DMS153 treated with DMSO at 0.1 percent for 48 hours (cell line): ENCODE data around the gene NEMP2.

Experiments used
- DNase-seq: peaks from one replicate; lab custom pipeline; 2025; ENCODE audit not compliant: unreplicated experiment; lab: John Stamatoyannopoulos, UW

Gene NEMP2, protein sequence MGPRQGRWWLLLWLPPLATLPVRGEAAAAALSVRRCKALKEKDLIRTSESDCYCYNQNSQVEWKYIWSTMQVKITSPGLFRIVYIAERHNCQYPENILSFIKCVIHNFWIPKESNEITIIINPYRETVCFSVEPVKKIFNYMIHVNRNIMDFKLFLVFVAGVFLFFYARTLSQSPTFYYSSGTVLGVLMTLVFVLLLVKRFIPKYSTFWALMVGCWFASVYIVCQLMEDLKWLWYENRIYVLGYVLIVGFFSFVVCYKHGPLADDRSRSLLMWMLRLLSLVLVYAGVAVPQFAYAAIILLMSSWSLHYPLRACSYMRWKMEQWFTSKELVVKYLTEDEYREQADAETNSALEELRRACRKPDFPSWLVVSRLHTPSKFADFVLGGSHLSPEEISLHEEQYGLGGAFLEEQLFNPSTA

GRCh38 chr2:190534310-190535120 is at the start of gene NEMP2:
NEMP2 (minus strand) TSS chr2:190534722; CDS start chr2:190534655, 67 bp downstream.
- peak; percentile 65 for DNase-seq

DNA sequence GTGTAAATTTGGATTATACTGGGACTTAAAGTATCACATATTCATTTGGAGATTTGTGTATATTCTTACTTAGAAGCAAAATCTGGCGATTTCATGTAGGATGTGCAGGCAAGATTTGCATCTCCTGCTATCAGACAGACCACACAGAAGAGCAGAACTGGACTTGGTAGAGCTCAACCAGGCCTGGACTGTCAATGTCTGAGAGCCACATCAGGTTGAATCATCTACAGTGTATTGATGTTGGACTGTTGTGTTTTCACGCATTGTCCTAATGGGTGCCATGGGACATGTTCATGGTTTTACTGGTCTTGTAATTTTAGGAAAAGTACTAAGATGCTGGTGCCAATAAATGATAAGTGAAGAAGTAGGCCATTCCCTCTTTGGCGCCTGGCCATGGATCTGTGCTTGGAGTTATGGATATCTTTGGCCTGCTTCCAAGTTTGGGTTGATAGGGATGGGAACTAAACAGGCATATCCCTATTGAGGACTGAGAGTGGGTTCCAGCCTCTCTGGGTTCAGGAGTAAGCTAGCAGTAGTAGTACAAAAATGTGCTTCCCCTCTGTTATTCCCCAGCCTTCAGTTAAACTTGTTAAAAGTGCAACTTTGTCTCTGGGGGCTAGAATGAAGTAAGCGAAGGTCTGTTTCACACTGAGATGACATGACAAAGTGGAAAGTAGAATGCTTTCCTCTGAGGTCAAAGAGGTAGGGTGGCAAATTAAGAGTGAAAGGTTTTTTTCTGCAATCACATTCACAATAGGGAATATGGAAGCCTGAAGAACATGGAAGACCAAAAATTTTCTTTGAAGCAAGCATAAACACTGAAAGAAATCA is 49.2 kb upstream of the NEMP2 start:
- DNase-seq: no peak

DNA sequence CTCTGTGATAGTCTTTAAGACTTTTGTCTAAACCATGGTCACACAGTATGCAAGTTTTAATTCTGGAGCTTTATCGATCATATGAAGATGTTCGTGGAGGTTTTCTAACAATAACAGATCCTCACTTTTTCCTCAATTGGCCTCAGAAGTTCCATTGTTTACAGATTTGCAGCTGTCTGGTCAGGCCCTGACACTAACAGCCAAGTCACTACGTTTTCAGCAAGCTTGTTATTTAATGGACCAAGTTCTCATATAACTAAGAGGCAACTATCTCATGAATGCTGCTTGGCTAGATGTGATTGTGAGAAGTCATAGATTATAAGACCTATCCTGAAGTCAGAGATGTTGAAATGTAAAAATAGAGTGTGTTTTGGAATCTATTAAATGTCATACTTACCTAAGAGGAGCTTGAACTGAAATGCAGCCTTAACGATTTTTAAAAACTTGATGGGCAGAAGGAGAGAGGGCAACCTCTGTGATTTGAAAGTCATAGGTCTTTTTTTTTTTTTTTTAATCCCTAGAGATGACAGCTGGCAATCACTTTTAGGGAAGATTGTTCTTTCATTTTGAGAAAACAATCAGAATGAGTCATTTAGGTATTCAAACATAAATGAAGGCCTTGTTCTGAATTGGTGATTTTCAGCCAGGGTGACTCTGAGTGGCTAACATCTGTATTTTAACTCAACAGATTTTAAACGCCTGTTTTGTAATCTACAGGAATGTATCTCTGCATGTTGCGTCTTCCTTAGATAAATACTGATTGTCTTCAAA is 48.4 kb upstream of the NEMP2 start:
- DNase-seq: no peak

GRCh38 chr2:190582019-190582418 is 47.5 kb upstream of the NEMP2 start:
- no peak for DNase-seq

- no peak for DNase-seq
Measured at GRCh38 chr2:190579915-190580846, 45.7 kb upstream of the NEMP2 start.

- no peak for DNase-seq
Measured at GRCh38 chr2:190579058-190579410, 44.5 kb upstream of the NEMP2 start.

- peak; percentile 21 for DNase-seq
Measured at GRCh38 chr2:190578158-190579057, 43.9 kb upstream of the NEMP2 start.

DNA sequence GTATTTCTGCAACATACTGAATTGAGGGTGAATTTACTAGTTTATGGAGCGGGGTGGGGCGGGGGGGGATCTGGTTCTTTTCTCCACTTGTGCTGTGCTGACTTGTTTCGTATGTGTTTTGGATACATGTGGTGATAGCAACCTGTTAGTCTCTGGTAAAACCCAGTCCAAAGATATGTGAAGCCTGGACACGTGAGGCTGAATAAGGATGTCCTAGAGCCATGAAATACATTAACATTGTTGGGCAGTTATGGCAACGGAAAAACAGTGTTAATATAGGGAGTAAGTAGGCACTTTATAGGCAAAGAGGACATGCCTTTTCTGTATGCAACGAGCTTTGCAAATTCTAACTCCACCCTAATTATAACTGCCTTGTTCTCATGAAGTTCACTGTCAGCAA is 42.1 kb upstream of the NEMP2 start:
- DNase-seq: no peak

GRCh38 chr2:190575263-190575662 is 40.7 kb upstream of the NEMP2 start:
- DNase-seq: no peak

DNA sequence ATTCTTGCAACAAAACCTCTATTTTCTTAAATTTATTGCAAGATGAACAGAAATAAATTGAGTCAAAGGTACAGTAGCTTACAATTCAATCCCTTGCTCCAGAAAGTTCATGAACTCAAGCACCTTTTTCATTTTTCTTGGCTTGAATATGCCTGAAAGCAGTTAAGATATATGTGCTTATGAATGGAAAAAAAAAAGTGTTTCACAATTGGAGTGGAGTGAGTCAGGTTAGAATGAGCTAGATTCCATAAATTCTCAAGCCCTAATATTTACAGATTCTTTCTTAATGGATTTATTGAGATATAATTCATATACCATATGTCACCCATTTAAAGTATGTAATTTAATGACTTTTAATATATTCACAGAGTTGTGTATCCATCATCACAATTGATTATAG is 39.6 kb upstream of the NEMP2 start:
- DNase-seq: no peak

- DNase-seq: no peak
Measured at GRCh38 chr2:190572246-190572645, 37.7 kb upstream of the NEMP2 start.

- DNase-seq: no peak
Measured at GRCh38 chr2:190571686-190572085, 37.2 kb upstream of the NEMP2 start.

- DNase-seq: no peak
Measured at GRCh38 chr2:190570871-190571270, 36.3 kb upstream of the NEMP2 start.

GRCh38 chr2:190569994-190570755 is 35.7 kb upstream of the NEMP2 start:
- DNase-seq: no peak

DNA sequence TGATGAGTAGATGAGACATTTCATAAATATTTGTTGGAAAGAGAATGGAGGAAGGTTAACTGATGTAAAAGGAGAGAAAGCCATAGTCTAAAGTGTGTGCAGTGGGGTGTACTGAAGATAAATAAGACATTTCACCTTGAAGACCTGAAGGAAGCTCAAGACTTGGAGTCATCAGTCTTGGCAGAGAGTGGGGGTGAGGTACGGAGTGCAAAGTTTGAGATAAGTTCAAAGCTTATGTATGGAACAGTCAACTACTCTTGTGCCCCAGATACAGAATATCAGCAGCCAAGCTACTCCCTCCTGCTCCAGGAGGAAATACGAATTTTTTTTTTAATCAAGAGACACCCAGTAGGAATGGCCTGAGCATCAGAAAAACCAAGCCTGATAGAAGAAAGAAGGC is 30.3 kb upstream of the NEMP2 start:
- DNase-seq: no peak

- no peak for DNase-seq
Measured at GRCh38 chr2:190563646-190564045, 29.1 kb upstream of the NEMP2 start.

DNA sequence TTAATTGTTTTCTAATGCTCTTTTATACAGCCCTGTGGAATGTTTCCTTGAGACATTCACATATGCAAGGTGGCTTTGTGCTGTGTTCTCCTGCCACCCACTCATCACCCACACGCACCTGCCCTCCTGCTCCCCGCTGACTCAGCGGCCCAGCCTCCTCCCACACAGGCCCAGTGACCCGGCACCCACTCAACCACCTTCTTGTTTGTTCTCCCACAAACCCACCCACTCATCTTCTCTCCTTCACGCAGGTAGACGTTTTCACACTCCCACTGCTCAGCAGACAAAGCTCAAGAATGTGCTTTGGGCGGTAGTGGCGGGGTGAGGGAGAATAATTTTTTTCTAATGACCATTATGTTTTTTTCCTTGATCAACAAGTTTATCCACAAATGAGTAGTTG is 28.6 kb upstream of the NEMP2 start:
- DNase-seq: no peak

GRCh38 chr2:190562121-190562520 is 27.6 kb upstream of the NEMP2 start:
- DNase-seq: no peak
